ENCODE results near the gene ERICH4.
"Not testable (repeated sequence)": the region's sequence is repeated elsewhere in the genome, so short reads cannot be mapped to it uniquely, and the experiment has no call there.

Gene ERICH4

DNA sequence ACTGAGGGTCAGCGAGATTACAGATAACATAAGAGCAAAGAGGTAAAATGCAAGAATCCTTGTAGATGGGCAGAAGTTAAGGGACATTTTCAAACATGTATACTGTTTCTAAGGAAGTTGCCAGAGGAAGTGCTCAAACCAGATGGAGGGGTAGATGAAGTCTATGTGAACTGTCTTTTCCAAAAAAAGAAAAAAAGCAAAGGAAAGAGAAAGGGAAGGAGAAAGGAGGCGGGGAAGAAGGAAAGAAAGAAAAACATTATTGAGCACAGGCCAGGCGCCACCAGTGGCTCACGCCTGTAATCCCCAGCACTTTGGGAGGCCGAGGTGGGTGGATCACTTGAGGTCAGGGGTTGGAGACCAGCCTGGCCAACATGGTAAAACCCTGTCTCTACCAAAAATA is 8.5 kb upstream of the ERICH4 start:
- Histone ChIP-seq H3K36me3 (ENCODE audit: insufficient read depth, low read length) (peaks cover 47% of the 10 kb centered on the region), H3K4me3 (ENCODE audit: low read depth in 1 of 2, low read length in 2 of 2) (no peak overlapping the region), H4K20me1 (ENCODE audit: insufficient read depth, low read length) (no peaks in the 10 kb centered on the region), H3K4me2 (ENCODE audit: insufficient read depth, low read length) (no peak overlapping the region), H3K27me3 (ENCODE audit: insufficient read depth, low read length, poor library complexity) (no peaks in the 10 kb centered on the region), H3K9ac (ENCODE audit: low read depth, low read length) (no peak overlapping the region), H3K79me2 (ENCODE audit: insufficient read depth, low read length) (peaks cover 16% of the 10 kb centered on the region), H3K4me1 (ENCODE audit: insufficient read depth, low read length) (peaks cover 15% of the 10 kb centered on the region), H3K27ac (ENCODE audit: low read length) (no peak overlapping the region), H2AFZ (ENCODE audit: low read depth, low read length) (no peak overlapping the region), H3K9me3 (ENCODE audit: insufficient read depth, low read length, severe bottlenecking) (no peaks in the 10 kb centered on the region)
- DNase-seq, result no peak
- ATAC-seq (ENCODE audit: insufficient read depth, low read depth), result no peak
- TF ChIP-seq EZH2 (IDR thresholded peaks at IDR 0.05; ENCODE audit: borderline replicate concordance, low read depth, low read length, severe bottlenecking), result no peak
- TF ChIP-seq, protein P1, sequence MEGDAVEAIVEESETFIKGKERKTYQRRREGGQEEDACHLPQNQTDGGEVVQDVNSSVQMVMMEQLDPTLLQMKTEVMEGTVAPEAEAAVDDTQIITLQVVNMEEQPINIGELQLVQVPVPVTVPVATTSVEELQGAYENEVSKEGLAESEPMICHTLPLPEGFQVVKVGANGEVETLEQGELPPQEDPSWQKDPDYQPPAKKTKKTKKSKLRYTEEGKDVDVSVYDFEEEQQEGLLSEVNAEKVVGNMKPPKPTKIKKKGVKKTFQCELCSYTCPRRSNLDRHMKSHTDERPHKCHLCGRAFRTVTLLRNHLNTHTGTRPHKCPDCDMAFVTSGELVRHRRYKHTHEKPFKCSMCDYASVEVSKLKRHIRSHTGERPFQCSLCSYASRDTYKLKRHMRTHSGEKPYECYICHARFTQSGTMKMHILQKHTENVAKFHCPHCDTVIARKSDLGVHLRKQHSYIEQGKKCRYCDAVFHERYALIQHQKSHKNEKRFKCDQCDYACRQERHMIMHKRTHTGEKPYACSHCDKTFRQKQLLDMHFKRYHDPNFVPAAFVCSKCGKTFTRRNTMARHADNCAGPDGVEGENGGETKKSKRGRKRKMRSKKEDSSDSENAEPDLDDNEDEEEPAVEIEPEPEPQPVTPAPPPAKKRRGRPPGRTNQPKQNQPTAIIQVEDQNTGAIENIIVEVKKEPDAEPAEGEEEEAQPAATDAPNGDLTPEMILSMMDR (IDR thresholded peaks at IDR 0.05; ENCODE audit: borderline replicate concordance, extremely low read depth, low read length, poor library complexity, severe bottlenecking), result no peak

DNA sequence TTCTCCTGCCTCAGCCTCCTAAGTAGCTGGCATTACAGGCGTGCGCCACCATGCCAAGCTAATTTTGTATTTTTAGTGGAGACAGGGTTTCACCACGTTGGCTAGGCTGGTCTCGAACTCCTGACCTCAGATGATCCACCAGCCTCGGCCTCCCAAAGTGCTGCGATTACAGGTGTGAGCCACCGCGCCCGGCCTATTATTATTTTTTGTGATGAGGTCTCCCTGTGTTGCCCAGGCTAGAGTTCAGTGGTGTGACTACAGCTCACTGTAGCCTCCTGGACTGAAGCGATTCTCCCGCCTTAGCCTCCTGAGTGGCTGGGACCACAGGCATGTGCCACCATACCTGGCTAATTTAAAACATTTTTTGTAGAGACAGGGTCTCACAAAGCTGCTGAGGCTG is 7.6 kb upstream of the ERICH4 start:
- Histone ChIP-seq H3K79me2 (ENCODE audit: insufficient read depth, low read length) (peaks cover 16% of the 10 kb centered on the region), H3K36me3 (ENCODE audit: insufficient read depth, low read length) (peaks cover 47% of the 10 kb centered on the region), H3K4me1 (ENCODE audit: insufficient read depth, low read length) (peaks cover 21% of the 10 kb centered on the region)
- H4K20me1 ChIP-seq (ENCODE audit: insufficient read depth, low read length); H2AFZ ChIP-seq (ENCODE audit: low read depth, low read length); H3K4me3 ChIP-seq (ENCODE audit: low read depth in 1 of 2, low read length in 2 of 2); H3K4me2 ChIP-seq (ENCODE audit: insufficient read depth, low read length); H3K9me3 ChIP-seq (ENCODE audit: insufficient read depth, low read length, severe bottlenecking); H3K27ac ChIP-seq (ENCODE audit: low read length); H3K27me3 ChIP-seq (ENCODE audit: insufficient read depth, low read length, poor library complexity); DNase-seq; ATAC-seq (ENCODE audit: insufficient read depth, low read depth); H3K9ac ChIP-seq (ENCODE audit: low read depth, low read length): not testable (repeated sequence)

DNA sequence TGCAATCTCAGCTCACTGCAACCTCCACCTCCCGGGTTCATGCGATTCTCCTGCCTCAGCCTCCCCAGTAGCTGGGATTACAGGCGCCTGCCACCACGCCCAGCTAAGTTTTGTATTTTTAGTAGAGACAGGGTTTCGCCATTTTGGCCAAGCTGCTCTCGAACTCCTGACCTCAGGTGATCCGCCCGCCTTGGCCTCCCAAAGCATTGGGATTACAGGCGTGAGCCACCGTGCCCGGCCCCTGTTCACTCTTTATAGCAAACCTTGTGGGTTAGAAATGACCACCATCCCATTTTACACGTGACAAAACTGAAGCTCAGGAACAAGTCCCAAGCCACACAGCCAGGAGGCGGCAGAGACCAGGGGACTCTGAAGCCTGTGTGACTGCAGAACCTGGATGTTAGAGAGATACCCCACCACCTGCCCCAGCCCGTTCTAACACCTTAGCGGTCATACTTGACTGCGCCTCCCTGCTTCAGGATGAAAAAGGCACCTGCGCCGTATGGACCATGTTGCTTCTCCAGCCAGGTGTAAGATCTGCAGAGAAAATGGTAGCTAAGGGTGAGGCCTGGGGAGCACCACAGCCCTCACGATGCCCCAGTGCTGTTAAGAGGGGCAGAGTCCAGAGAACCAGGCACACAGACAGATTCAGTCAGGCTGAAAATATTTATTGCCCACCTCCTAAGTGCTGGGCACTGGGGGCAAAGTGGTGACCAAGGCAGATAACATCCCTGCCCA is 6.9 kb upstream of the ERICH4 start:
- Histone ChIP-seq H3K4me1 (ENCODE audit: insufficient read depth, low read length) (peaks cover 21% of the 10 kb centered on the region), H3K9ac (ENCODE audit: low read depth, low read length) (no peak overlapping the region), H2AFZ (ENCODE audit: low read depth, low read length) (no peak overlapping the region), H3K27ac (ENCODE audit: low read length) (no peak overlapping the region), H3K4me3 (ENCODE audit: low read depth in 1 of 2, low read length in 2 of 2) (no peak overlapping the region), H4K20me1 (ENCODE audit: insufficient read depth, low read length) (no peaks in the 10 kb centered on the region), H3K9me3 (ENCODE audit: insufficient read depth, low read length, severe bottlenecking) (no peaks in the 10 kb centered on the region), H3K36me3 (ENCODE audit: insufficient read depth, low read length) (peaks cover 41% of the 10 kb centered on the region), H3K79me2 (ENCODE audit: insufficient read depth, low read length) (peaks cover 16% of the 10 kb centered on the region), H3K4me2 (ENCODE audit: insufficient read depth, low read length) (no peak overlapping the region), H3K27me3 (ENCODE audit: insufficient read depth, low read length, poor library complexity) (no peaks in the 10 kb centered on the region)
- no peak for ATAC-seq (ENCODE audit: insufficient read depth, low read depth)
- DNase-seq, result no peak
- TF ChIP-seq, protein P1 (IDR thresholded peaks at IDR 0.05; ENCODE audit: borderline replicate concordance, extremely low read depth, low read length, poor library complexity, severe bottlenecking), result no peak
- TF ChIP-seq EZH2 (IDR thresholded peaks at IDR 0.05; ENCODE audit: borderline replicate concordance, low read depth, low read length, severe bottlenecking), result no peak

DNA sequence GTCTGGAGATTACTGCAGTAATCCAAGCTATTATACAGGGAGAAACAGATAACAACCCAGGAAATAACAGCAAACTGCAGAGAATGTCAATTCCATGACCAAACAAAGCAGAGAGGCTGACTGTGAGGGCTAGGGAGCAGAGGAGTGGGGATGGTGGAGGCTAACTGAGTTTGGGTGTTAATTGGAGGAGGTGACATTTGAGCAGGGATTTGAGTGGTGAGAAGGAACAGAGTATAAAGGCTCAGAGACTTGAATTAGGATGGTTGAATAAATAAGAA is 6.3 kb upstream of the ERICH4 start:
- H3K4me1 ChIP-seq (ENCODE audit: insufficient read depth, low read length), result peaks cover 21% of the 10 kb centered on the region
- no peaks in the 10 kb centered on the region for H3K27me3 ChIP-seq (ENCODE audit: insufficient read depth, low read length, poor library complexity)

More for the DNA sequence above, 6.3 kb upstream of the ERICH4 start:
- H3K4me2 ChIP-seq (ENCODE audit: insufficient read depth, low read length), result no peak overlapping the region
- H3K27ac ChIP-seq (ENCODE audit: low read length), result no peak overlapping the region
- no peak overlapping the region for H2AFZ ChIP-seq (ENCODE audit: low read depth, low read length)
- no peaks in the 10 kb centered on the region for H4K20me1 ChIP-seq (ENCODE audit: insufficient read depth, low read length)
- H3K4me3 ChIP-seq (ENCODE audit: low read depth in 1 of 2, low read length in 2 of 2), result no peak overlapping the region
- peaks cover 16% of the 10 kb centered on the region for H3K79me2 ChIP-seq (ENCODE audit: insufficient read depth, low read length)
- ATAC-seq (ENCODE audit: insufficient read depth, low read depth) (no peak), DNase-seq (no peak)
- TF ChIP-seq EZH2 (IDR thresholded peaks at IDR 0.05; ENCODE audit: borderline replicate concordance, low read depth, low read length, severe bottlenecking), result no peak
- TF ChIP-seq, protein P1 (IDR thresholded peaks at IDR 0.05; ENCODE audit: borderline replicate concordance, extremely low read depth, low read length, poor library complexity, severe bottlenecking), result no peak
- peaks cover 36% of the 10 kb centered on the region for H3K36me3 ChIP-seq (ENCODE audit: insufficient read depth, low read length)
- no peaks in the 10 kb centered on the region for H3K9me3 ChIP-seq (ENCODE audit: insufficient read depth, low read length, severe bottlenecking)
- H3K9ac ChIP-seq (ENCODE audit: low read depth, low read length), result no peak overlapping the region

Data from DND-41 (cell line).